Central memory CD8-positive, alpha-beta T cell (primary cell): Measurements from ENCODE around the gene HOXD10.
A peak's percentile ranks its signal among the peaks of the same experiment; 100 is the strongest.

ENCODE experiments used
- ATAC-seq: fragments of 150-1000 bp; cut with Tn5 transposase; replicated peaks from 2 replicates; pipeline ENCODE4 v1.10.0; 2022; ENCODE audit warnings: mild to moderate bottlenecking, moderate FRiP score, moderate number of reproducible peaks; ENCODE audit not compliant: poor library complexity, severe bottlenecking; ENCODE audit errors: extremely low read depth
- DNase-seq, 2 donors: peaks; one replicate each; pipeline ENCODE4 v3.0.0; 2021; ENCODE audit warnings: low spot score in 2 of 2
- H3K27ac Mint-ChIP-seq: one replicate; pipeline ENCODE4 v1.8.0; 2022; ENCODE audit warnings: low read depth, mild to moderate bottlenecking, moderate library complexity, mixed read lengths
- H3K27me3 Mint-ChIP-seq: one replicate; pipeline ENCODE4 v1.8.0; 2022; ENCODE audit warnings: mixed read lengths
- H3K36me3 Mint-ChIP-seq: one replicate; pipeline ENCODE4 v1.8.0; 2022; ENCODE audit warnings: mild to moderate bottlenecking, moderate library complexity, mixed read lengths; ENCODE audit not compliant: insufficient read depth
- H3K4me1 Mint-ChIP-seq: one replicate; pipeline ENCODE4 v1.8.0; 2022; ENCODE audit warnings: mixed read lengths
- H3K4me3 Mint-ChIP-seq: one replicate; pipeline ENCODE4 v1.8.0; 2022; ENCODE audit warnings: mild to moderate bottlenecking, moderate library complexity, mixed read lengths
- H3K9me3 Mint-ChIP-seq: one replicate; pipeline ENCODE4 v1.8.0; 2022; ENCODE audit warnings: mixed read lengths

HOXD10 gene

GRCh38 chr2:176154576-176155252 is 38.1 kb downstream of the HOXD10 start:
- no peak overlapping the region for H3K27ac Mint-ChIP-seq
- ATAC-seq (no peak), DNase-seq (no peak)
- H3K36me3 Mint-ChIP-seq, result peaks cover 9% of the 10 kb centered on the region
- peaks cover 91% of the 10 kb centered on the region for H3K27me3 Mint-ChIP-seq
- no peak overlapping the region for H3K4me3 Mint-ChIP-seq
- no peaks in the 10 kb centered on the region for H3K9me3 Mint-ChIP-seq
- peaks cover 6% of the 10 kb centered on the region for H3K4me1 Mint-ChIP-seq

- H3K9me3 Mint-ChIP-seq, result no peaks in the 10 kb centered on the region
- H3K4me1 Mint-ChIP-seq, result peaks cover 6% of the 10 kb centered on the region
- no peak overlapping the region for H3K4me3 Mint-ChIP-seq
- no peak for ATAC-seq
- no peak for DNase-seq
- H3K27me3 Mint-ChIP-seq, result peaks cover 91% of the 10 kb centered on the region
- no peak overlapping the region for H3K27ac Mint-ChIP-seq
- H3K36me3 Mint-ChIP-seq, result peaks cover 9% of the 10 kb centered on the region
These were observed 38.9 kb downstream of the HOXD10 start for GRCh38 chr2:176155356-176156044.

GRCh38 chr2:176156301-176156806 is 39.8 kb downstream of the HOXD10 start:
- H3K4me1 Mint-ChIP-seq, result peaks cover 6% of the 10 kb centered on the region

DNA sequence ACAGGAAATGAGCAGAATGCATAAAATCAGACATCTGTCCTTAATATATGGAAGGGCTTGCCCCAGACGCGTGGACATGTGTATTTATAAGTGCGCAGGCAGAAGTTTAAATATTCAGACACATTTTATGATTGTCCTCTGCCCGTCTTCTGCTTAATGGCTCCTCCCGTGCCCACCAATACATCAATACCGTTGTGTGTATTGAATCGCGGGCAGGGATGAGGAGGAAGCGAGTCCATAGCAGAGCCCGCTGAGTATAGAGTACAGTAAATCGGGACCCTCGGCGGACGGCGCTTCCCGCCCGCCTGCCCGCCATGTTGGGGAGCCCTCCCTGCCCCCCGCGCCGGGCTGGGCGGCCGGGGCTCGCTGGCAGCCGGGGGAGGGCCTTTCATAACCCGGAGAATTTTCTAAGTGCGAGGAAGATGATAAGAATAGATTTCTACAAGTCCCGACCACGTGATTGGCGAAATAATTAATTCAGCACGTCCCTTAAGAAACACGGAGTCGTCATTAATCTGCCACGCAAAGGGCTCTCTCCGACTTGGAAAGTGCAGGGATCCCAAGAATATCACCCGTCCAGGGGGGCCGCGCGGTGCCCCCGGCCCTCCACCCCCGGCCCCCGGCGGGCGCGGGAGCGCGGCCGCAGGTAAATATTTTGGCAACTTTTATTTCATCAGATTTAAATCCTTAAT is 40.4 kb downstream of the HOXD10 start, which contains the start of gene HOXD3:
TSS of gene HOXD3 (plus strand) at position 501 of the 692 bp plus-strand sequence. CDS start 11,808 bp downstream, outside the sequence.
- Mint-ChIP-seq H3K4me3 (peak within 1 kb of the TSS; percentile 18), H3K36me3 (peaks cover 11% of the 10 kb centered on the region)

More at GRCh38 chr2:176156301-176156806, 39.8 kb downstream of the HOXD10 start:
- DNase-seq (no peak), ATAC-seq (no peak)
- H3K27me3 Mint-ChIP-seq, result peaks cover 91% of the 10 kb centered on the region
- H3K27ac Mint-ChIP-seq, result no peak overlapping the region
- no peak overlapping the region for H3K4me3 Mint-ChIP-seq
- H3K9me3 Mint-ChIP-seq, result no peaks in the 10 kb centered on the region
- H3K36me3 Mint-ChIP-seq, result peaks cover 11% of the 10 kb centered on the region

DNA sequence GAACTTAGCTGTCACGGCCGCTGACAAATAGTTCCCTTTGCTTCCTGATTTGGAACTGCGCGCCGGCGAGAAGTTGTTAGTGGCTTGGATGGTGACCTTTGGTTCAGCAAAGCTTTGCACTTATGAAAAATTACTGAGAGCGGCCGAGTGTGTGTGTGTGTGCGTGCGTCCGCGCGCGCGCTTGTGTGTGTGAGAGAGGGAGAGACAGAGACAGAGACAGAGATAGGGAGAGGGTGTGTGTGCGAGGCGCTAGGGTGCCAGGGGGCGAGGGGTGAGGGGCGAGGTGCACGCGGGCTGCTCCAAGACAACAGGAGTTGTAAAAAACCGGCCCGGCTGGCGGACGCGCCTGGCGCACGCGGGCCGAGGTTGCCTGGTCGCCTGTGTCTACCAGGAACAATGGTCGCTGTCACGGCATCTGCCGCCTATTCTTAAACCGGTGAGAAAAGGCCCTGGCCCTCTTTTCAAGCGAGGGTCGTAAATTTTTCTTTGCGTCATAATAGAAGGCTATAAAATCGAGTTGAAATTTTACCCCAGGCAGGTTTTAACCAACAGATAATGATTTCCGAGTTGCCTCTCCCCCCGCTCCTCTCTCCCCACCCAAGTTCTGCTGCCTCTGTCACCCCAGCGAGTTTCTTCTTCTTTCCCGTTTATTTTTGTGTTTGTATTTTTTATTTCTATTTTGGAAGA is 41.1 kb downstream of the HOXD10 start:
- Mint-ChIP-seq H3K4me3 (peak overlapping the region; percentile 18), H3K4me1 (peaks cover 6% of the 10 kb centered on the region), H3K27me3 (peaks cover 99% of the 10 kb centered on the region), H3K9me3 (no peaks in the 10 kb centered on the region), H3K27ac (no peak overlapping the region), H3K36me3 (peaks cover 9% of the 10 kb centered on the region)
- ATAC-seq (no peak), DNase-seq (no peak)

More for the DNA sequence above, 40.4 kb downstream of the HOXD10 start, which contains the start of gene HOXD3:
- ATAC-seq (no peak), DNase-seq (no peak)
- peaks cover 93% of the 10 kb centered on the region for H3K27me3 Mint-ChIP-seq
- no peak within 1 kb of the TSS for H3K27ac Mint-ChIP-seq
- H3K9me3 Mint-ChIP-seq, result no peaks in the 10 kb centered on the region
- H3K4me1 Mint-ChIP-seq, result peaks cover 6% of the 10 kb centered on the region

DNA sequence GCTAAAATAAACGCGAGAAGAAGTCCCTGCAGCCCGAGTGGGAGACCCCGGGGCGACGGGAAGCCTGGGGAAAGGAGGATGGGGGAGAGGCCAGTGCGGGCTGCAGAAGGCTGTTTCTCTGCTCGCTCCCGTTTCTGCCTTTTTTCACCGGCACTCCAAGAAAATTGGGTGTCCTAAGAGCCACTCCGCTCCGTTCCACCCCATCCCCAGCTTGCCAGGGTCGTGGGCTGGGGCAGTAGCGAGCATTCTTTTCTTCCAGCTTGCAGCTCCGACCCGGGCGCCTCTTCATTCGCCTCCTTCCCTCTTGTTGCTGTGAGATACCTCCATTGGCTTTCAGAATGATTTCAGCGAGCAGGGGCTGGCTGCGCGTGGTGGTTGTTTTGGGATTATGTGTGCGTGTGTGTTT is 41.6 kb downstream of the HOXD10 start:
- no peak for DNase-seq
- Mint-ChIP-seq H3K4me3 (no peak overlapping the region), H3K27me3 (peaks cover 99% of the 10 kb centered on the region), H3K36me3 (peaks cover 10% of the 10 kb centered on the region), H3K4me1 (peaks cover 8% of the 10 kb centered on the region), H3K9me3 (no peaks in the 10 kb centered on the region), H3K27ac (no peak overlapping the region)
- ATAC-seq, result no peak

- H3K27ac Mint-ChIP-seq, result no peak overlapping the region
- no peaks in the 10 kb centered on the region for H3K9me3 Mint-ChIP-seq
- H3K36me3 Mint-ChIP-seq, result peaks cover 17% of the 10 kb centered on the region
- H3K4me3 Mint-ChIP-seq, result no peak overlapping the region
- ATAC-seq (no peak), DNase-seq (no peak)
- H3K27me3 Mint-ChIP-seq, result peaks cover 100% of the 10 kb centered on the region
- H3K4me1 Mint-ChIP-seq, result peaks cover 17% of the 10 kb centered on the region
These were observed 42.5 kb downstream of the HOXD10 start for GRCh38 chr2:176158855-176159662.

- peaks cover 21% of the 10 kb centered on the region for H3K36me3 Mint-ChIP-seq
- no peak for DNase-seq
- H3K4me1 Mint-ChIP-seq, result peaks cover 21% of the 10 kb centered on the region
- H3K27ac Mint-ChIP-seq, result no peak overlapping the region
- H3K4me3 Mint-ChIP-seq, result no peak overlapping the region
- H3K9me3 Mint-ChIP-seq, result no peaks in the 10 kb centered on the region
- ATAC-seq, result no peak
- H3K27me3 Mint-ChIP-seq, result peaks cover 100% of the 10 kb centered on the region
These were observed 43.2 kb downstream of the HOXD10 start for GRCh38 chr2:176159663-176160250.

- Mint-ChIP-seq H3K36me3 (peaks cover 23% of the 10 kb centered on the region), H3K27ac (no peak overlapping the region), H3K27me3 (peaks cover 100% of the 10 kb centered on the region), H3K9me3 (no peaks in the 10 kb centered on the region), H3K4me3 (no peak overlapping the region), H3K4me1 (peaks cover 21% of the 10 kb centered on the region)
- ATAC-seq (no peak), DNase-seq (no peak)
These were observed 43.8 kb downstream of the HOXD10 start for GRCh38 chr2:176160251-176160985.

GRCh38 chr2:176160986-176161824 is 44.6 kb downstream of the HOXD10 start:
- Mint-ChIP-seq H3K27me3 (peaks cover 100% of the 10 kb centered on the region), H3K4me1 (peaks cover 21% of the 10 kb centered on the region), H3K9me3 (no peaks in the 10 kb centered on the region), H3K4me3 (no peak overlapping the region), H3K27ac (peak overlapping the region; percentile 10), H3K36me3 (peaks cover 24% of the 10 kb centered on the region)
- no peak for ATAC-seq
- no peak for DNase-seq
